Caco-2 (cell line): ENCODE data around the gene PRDX4. TPM values are rescaled to one million over a fixed set of nuclear protein-coding genes. Genes with fewer than 3 reads are reported as not detected.

ENCODE experiments used
- BruUV-seq: library from RNA; stranded (reverse); fragments of 400-500 nt; replicated peaks from 2 replicates; lab custom pipeline; 2021; lab: Mats Ljungman, UMichigan
- CTCF ChIA-PET: fragments of 300-600 bp; sonication (Branson Sonifier 250); formaldehyde crosslinking; loops from one replicate; lab custom pipeline; 2022; ENCODE audit warnings: antibody characterized with exemption; lab: Charles Lee
- POLR2A ChIA-PET: fragments of 300-600 bp; sonication (Branson Sonifier 250); formaldehyde crosslinking; loops from one replicate; lab custom pipeline; 2022; ENCODE audit warnings: antibody characterized with exemption; lab: Charles Lee
- DNase-seq, 2 experiments: peaks; one replicate each; pipeline versions ENCODE4 v3.0.0 to v3.0.0-alpha.2; 2020 to 2022
- H3K27me3 ChIP-seq: replicated peaks from 2 replicates; pipeline ENCODE4 v1.6.0; 2011; ENCODE audit warnings: low read length; ENCODE audit not compliant: control insufficient read depth, insufficient read depth
- H3K36me3 ChIP-seq: 2 replicates; pipeline ENCODE4 v1.5.1; 2011; ENCODE audit warnings: low read length; ENCODE audit not compliant: control insufficient read depth, insufficient read depth
- H3K4me1 ChIP-seq: fragments of 250-450 bp; sonication (Bioruptor Pico); 2 replicates; pipeline ENCODE4 v1.5.1; 2020; ENCODE audit warnings: mild to moderate bottlenecking
- H3K4me3 ChIP-seq: 2 replicates; pipeline ENCODE4 v1.5.1; 2011; ENCODE audit warnings: low read depth, mild to moderate bottlenecking, control low read depth, low read length
- H3K9me3 ChIP-seq: fragments of 250-450 bp; sonication (Bioruptor Pico); 2 replicates; pipeline ENCODE4 v1.5.1; 2020; ENCODE audit warnings: mild to moderate bottlenecking, moderate library complexity
- H3K27ac Mint-ChIP-seq: one replicate; pipeline ENCODE4 v1.8.0; 2022; ENCODE audit warnings: mixed read lengths; ENCODE audit not compliant: unreplicated experiment
- H3K27me3 Mint-ChIP-seq: one replicate; pipeline ENCODE4 v1.8.0; 2022; ENCODE audit warnings: mixed read lengths; ENCODE audit not compliant: insufficient read depth, unreplicated experiment
- H3K36me3 Mint-ChIP-seq: one replicate; pipeline ENCODE4 v1.8.0; 2022; ENCODE audit warnings: mild to moderate bottlenecking, mixed read lengths; ENCODE audit not compliant: insufficient read depth, unreplicated experiment
- H3K4me1 Mint-ChIP-seq: one replicate; pipeline ENCODE4 v1.8.0; 2022; ENCODE audit warnings: low read depth, mixed read lengths; ENCODE audit not compliant: unreplicated experiment
- H3K4me3 Mint-ChIP-seq: one replicate; pipeline ENCODE4 v1.8.0; 2022; ENCODE audit warnings: mild to moderate bottlenecking, moderate library complexity, mixed read lengths; ENCODE audit not compliant: unreplicated experiment
- H3K9me3 Mint-ChIP-seq: one replicate; pipeline ENCODE4 v1.8.0; 2022; ENCODE audit warnings: mixed read lengths; ENCODE audit not compliant: unreplicated experiment
- CTCF ChIP-seq, 2 experiments: fragments of 200-600 bp in 1 of 2; IDR thresholded peaks; 1 replicate in 1 of 2; 2 replicates in 1 of 2; pipeline versions ENCODE4 v1.5.1 to v1.8.0; 2011 to 2022; ENCODE audit warnings: antibody characterized with exemption in 1 of 2, control low read depth in 1 of 2, inconsistent platforms in 1 of 2, low read depth in 1 of 2, low read length in 1 of 2, mild to moderate bottlenecking in 1 of 2, moderate library complexity in 1 of 2; ENCODE audit not compliant: insufficient read depth in 1 of 2, severe bottlenecking in 1 of 2, unreplicated experiment in 1 of 2
- intact Hi-C: fragments of 100-400 bp; cut with micrococcal nuclease; formaldehyde crosslinking; loops from one replicate; pipeline ENCODE4 v1.10.0; 2022; ENCODE audit not compliant: unreplicated experiment
- total RNA-seq: library from RNA; stranded (reverse); gene quantifications from 2 replicates; pipeline ENCODE4 v1.2.3, GENCODE V29; 2022

Gene PRDX4
- total RNA-seq, 1 experiment from 2014 or later, result 185 TPM

- peaks cover 54% of the 10 kb centered on the region for H3K36me3 Mint-ChIP-seq
- DNase-seq, result no peak
These were observed 58.9 kb downstream of the PRDX4 start for GRCh38 chrX:23726191-23726590.

GRCh38 chrX:23727206-23727605 lies 59.9 kb downstream of the PRDX4 start:
- H3K9me3 ChIP-seq, result no peaks in the 10 kb centered on the region
- no peak overlapping the region for H3K4me3 Mint-ChIP-seq
- TF ChIP-seq CTCF (IDR thresholded peaks at IDR 0.05; ENCODE audit: insufficient read depth in 1 of 2, low read depth in 1 of 2, low read length in 1 of 2, severe bottlenecking in 1 of 2, unreplicated experiment in 1 of 2), result no peak
- POLR2A ChIA-PET, result no interaction called here
- no peaks in the 10 kb centered on the region for H3K27me3 Mint-ChIP-seq
- intact Hi-C loops, result no loop called here
- no peaks in the 10 kb centered on the region for H3K9me3 Mint-ChIP-seq
- no peaks in the 10 kb centered on the region for H3K4me1 Mint-ChIP-seq
- DNase-seq, result no peak
- no peaks in the 10 kb centered on the region for H3K27me3 ChIP-seq
- no peaks in the 10 kb centered on the region for H3K4me1 ChIP-seq
- peaks cover 54% of the 10 kb centered on the region for H3K36me3 Mint-ChIP-seq
- H3K4me3 ChIP-seq, result no peak overlapping the region
- CTCF ChIA-PET, result no interaction called here
- BruUV-seq, result no TSS peak
- no peak overlapping the region for H3K27ac Mint-ChIP-seq
- no peaks in the 10 kb centered on the region for H3K36me3 ChIP-seq

More at GRCh38 chrX:23726191-23726590, 58.9 kb downstream of the PRDX4 start:
- Histone ChIP-seq H3K4me1 (no peaks in the 10 kb centered on the region), H3K27me3 (no peaks in the 10 kb centered on the region), H3K4me3 (no peak overlapping the region), H3K36me3 (no peaks in the 10 kb centered on the region), H3K9me3 (no peaks in the 10 kb centered on the region)
- Mint-ChIP-seq H3K9me3 (no peaks in the 10 kb centered on the region), H3K27me3 (no peaks in the 10 kb centered on the region), H3K4me3 (no peak overlapping the region), H3K27ac (no peak overlapping the region), H3K4me1 (no peaks in the 10 kb centered on the region)
- no peak for TF ChIP-seq CTCF (IDR thresholded peaks at IDR 0.05; ENCODE audit: insufficient read depth in 1 of 2, low read depth in 1 of 2, low read length in 1 of 2, severe bottlenecking in 1 of 2, unreplicated experiment in 1 of 2)
- no TSS peak for BruUV-seq
- ChIA-PET CTCF (no interaction called here), POLR2A (no interaction called here)
- intact Hi-C loops, result no loop called here

GRCh38 chrX:23729214-23729613 lies 61.9 kb downstream of the PRDX4 start:
- no peaks in the 10 kb centered on the region for H3K27me3 ChIP-seq
- intact Hi-C loops, result no loop called here
- no peaks in the 10 kb centered on the region for H3K9me3 Mint-ChIP-seq
- BruUV-seq, result no TSS peak
- H3K4me3 ChIP-seq, result no peak overlapping the region
- ChIA-PET CTCF (no interaction called here), POLR2A (no interaction called here)
- peaks cover 36% of the 10 kb centered on the region for H3K36me3 Mint-ChIP-seq
- no peaks in the 10 kb centered on the region for H3K4me1 Mint-ChIP-seq
- H3K4me1 ChIP-seq, result no peaks in the 10 kb centered on the region
- H3K27ac Mint-ChIP-seq, result no peak overlapping the region
- TF ChIP-seq CTCF (IDR thresholded peaks at IDR 0.05; ENCODE audit: insufficient read depth in 1 of 2, low read depth in 1 of 2, low read length in 1 of 2, severe bottlenecking in 1 of 2, unreplicated experiment in 1 of 2), result no peak
- H3K9me3 ChIP-seq, result no peaks in the 10 kb centered on the region
- no peak overlapping the region for H3K4me3 Mint-ChIP-seq
- no peaks in the 10 kb centered on the region for H3K27me3 Mint-ChIP-seq
- no peak for DNase-seq
- H3K36me3 ChIP-seq, result no peaks in the 10 kb centered on the region
